Adrenal gland (tissue), 12 donors: Measurements from ENCODE around the gene GMIP. TPM values are rescaled to one million over a fixed set of nuclear protein-coding genes. Genes with fewer than 3 reads are reported as not detected.

Experiments used
- DNase-seq, 7 donors: peaks; one replicate each; pipeline ENCODE4 v3.0.0-alpha.2; 2019 to 2020
- H3K27ac ChIP-seq, 5 donors: fragments of 200-600 bp; sonication (generic) in 4 of 5; 1 replicate in 3 of 5; 2 replicates in 2 of 5; pipeline versions ENCODE4 v1.5.1 to v1.8.0; 2016 to 2020; ENCODE audit warnings: mild to moderate bottlenecking in 1 of 5
- H3K27me3 ChIP-seq: fragments of 200-600 bp; 2 replicates; pipeline ENCODE4 v1.8.0; 2021
- H3K36me3 ChIP-seq, 2 donors: fragments of 200-600 bp; replicated peaks in 1 of 2; 1 replicate in 1 of 2; 2 replicates in 1 of 2; pipeline versions ENCODE4 v1.5.1 to v1.8.0; 2018 to 2022
- H3K4me1 ChIP-seq, 2 donors: fragments of 200-600 bp; replicated peaks in 1 of 2; 1 replicate in 1 of 2; 2 replicates in 1 of 2; pipeline versions ENCODE4 v1.5.1 to v1.8.0; 2018 to 2021
- H3K4me3 ChIP-seq, 4 donors: fragments of 200-600 bp; sonication (generic) in 3 of 4; one replicate each; pipeline ENCODE4 v1.5.1; 2016 to 2018
- H3K9me3 ChIP-seq, 3 donors: fragments of 200-600 bp; sonication (generic) in 1 of 3; replicated peaks in 1 of 3; 1 replicate in 2 of 3; 2 replicates in 1 of 3; pipeline versions ENCODE4 v1.5.1 to v1.8.0; 2016 to 2021
- POLR2A ChIP-seq, 2 donors: fragments of 450-650 bp; IDR thresholded peaks; one replicate each; pipeline ENCODE4 v1.6.1; 2017; ENCODE audit warnings: antibody characterized with exemption in 2 of 2, mild to moderate bottlenecking in 2 of 2, moderate library complexity in 1 of 2
- WGBS, 4 donors: extraction: QIAGEN DNeasy Blood & Tissue Kit in 2 of 4; methylation state at CpG; one replicate each; pipeline versions ENCODE4 v1.1.5 to v1.1.7; 2013 to 2017; 5-methylcytosine and 5-hydroxymethylcytosine counted together
- intact Hi-C, 2 donors: fragments of 100-400 bp; cut with DNase I; formaldehyde crosslinking; loops; one replicate each; pipeline versions ENCODE4 v1.14.1 to v1.15.0; 2022 to 2023
- polyA plus RNA-seq, 3 donors: library from polyadenylated mRNA; stranded (reverse); fragments of 200-250 nt in 2 of 3; fragments of 350-450 nt in 1 of 3; fragmentation: Illumina TruSeq in 1 of 3; extraction: RNeasy Lipid Tissue Mini Kit (QIAGEN cat#74804) in 1 of 3; gene quantifications; one replicate each; pipeline ENCODE4 v1.2.3, GENCODE V29; 2013 to 2014
- total RNA-seq, 9 donors: library from RNA; depleted of rRNA in 4 of 9; stranded (reverse); fragments of >200 nt in 4 of 9; fragments of 120-200 nt in 1 of 9; fragmentation: NEBNext Ultra II Directional in 1 of 9; extraction: Animal tissue kit (Norgen Biotek cat#: 25700) in 1 of 9; gene quantifications; one replicate each; pipeline versions ENCODE4 v1.1.0 to v1.2.4, GENCODE V29; 2013 to 2023
- TF ChIP-seq, protein P1 (sequence below), 6 experiments: fragments of 450-650 bp in 4 of 6; fragments of 200-600 bp in 2 of 6; sonication (generic) in 1 of 6; IDR thresholded peaks; 1 replicate in 5 of 6; 2 replicates in 1 of 6; pipeline versions ENCODE4 v1.5.1 to v1.8.0; 2016 to 2021; ENCODE audit warnings: antibody characterized with exemption in 6 of 6, mild to moderate bottlenecking in 2 of 6, moderate library complexity in 1 of 6
- donor health status: healthy with polysubstance abuse.
- donor health status: Bipolar disorder and iron deficiency.
- donor health status: DM: yes; HTN: yes; CAD: no.
- donor health status: DM: no; HTN: no; CAD: no.
- donor health status: DM: no; HTN: no; CAD: no.
- donor health status: DM: yes; HTN: yes; CAD: no.

GMIP gene
- total and polyA plus RNA-seq, 12 donors, result 0.44 to 17.0 (median 9.6) TPM

DNA sequence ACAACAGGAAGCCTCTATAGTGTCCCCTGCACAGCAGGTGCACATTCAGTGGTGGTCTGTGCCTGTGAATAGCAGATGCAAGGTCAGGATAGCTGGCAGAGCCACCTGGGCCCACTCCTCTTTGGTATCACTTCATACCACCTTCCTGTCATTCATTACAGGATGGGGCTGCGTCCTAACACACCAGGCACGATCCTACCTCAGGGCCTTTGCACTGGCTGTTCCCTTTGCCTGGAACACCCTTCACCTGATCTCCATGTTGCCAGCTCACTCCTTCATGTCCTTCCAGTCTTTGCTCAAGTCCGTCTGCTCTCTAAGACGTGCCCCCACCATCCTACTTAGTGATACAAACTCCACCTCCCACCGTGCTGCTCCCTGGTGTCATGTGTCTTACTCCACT is 10.8 kb downstream of the GMIP start:
- H3K27me3 ChIP-seq, result no peaks in the 10 kb centered on the region
- no peaks in the 10 kb centered on the region for H3K9me3 ChIP-seq
- H3K4me3 ChIP-seq, result no peak overlapping the region
- H3K4me1 ChIP-seq, result peaks cover 0 to 11% of the 10 kb centered on the region in 2 donors
- WGBS, 4 donors, result 76 to 89% (median 83%) methylated on average over 5 of the region's 5 CpGs
- H3K36me3 ChIP-seq, result no peaks in the 10 kb centered on the region
- no peak for TF ChIP-seq POLR2A (IDR thresholded peaks at IDR 0.05)
- TF ChIP-seq, protein P1, sequence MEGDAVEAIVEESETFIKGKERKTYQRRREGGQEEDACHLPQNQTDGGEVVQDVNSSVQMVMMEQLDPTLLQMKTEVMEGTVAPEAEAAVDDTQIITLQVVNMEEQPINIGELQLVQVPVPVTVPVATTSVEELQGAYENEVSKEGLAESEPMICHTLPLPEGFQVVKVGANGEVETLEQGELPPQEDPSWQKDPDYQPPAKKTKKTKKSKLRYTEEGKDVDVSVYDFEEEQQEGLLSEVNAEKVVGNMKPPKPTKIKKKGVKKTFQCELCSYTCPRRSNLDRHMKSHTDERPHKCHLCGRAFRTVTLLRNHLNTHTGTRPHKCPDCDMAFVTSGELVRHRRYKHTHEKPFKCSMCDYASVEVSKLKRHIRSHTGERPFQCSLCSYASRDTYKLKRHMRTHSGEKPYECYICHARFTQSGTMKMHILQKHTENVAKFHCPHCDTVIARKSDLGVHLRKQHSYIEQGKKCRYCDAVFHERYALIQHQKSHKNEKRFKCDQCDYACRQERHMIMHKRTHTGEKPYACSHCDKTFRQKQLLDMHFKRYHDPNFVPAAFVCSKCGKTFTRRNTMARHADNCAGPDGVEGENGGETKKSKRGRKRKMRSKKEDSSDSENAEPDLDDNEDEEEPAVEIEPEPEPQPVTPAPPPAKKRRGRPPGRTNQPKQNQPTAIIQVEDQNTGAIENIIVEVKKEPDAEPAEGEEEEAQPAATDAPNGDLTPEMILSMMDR (IDR thresholded peaks at IDR 0.05), result no peak
- no peak overlapping the region for H3K27ac ChIP-seq
- DNase-seq, result no peak
- intact Hi-C loops, result no loop called here

DNA sequence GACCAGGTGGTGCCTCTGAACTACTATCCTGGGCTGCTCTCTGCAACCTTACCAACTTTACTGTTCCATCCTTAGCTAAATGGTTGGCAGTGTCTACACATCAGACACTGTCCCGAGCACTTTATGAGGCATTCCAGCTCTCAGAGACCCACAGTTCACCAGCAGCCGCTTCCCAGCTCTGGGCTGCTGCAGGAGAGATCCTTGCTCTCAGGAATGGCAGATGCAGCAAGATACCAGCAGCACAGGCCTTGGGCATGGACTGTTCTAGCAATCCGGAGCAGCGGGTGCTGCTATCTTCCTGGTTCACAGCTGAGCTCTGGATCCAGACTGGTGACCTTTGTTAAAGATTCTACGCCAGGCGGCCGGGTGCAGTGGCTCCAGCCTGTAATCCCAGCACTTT is 12.1 kb downstream of the GMIP start:
- H3K9me3 ChIP-seq, result no peaks in the 10 kb centered on the region
- no peak for DNase-seq
- TF ChIP-seq, protein P1 (IDR thresholded peaks at IDR 0.05), result no peak
- TF ChIP-seq POLR2A (IDR thresholded peaks at IDR 0.05), result no peak
- H3K27me3 ChIP-seq, result no peaks in the 10 kb centered on the region
- peaks cover 0 to 12% of the 10 kb centered on the region in 2 donors for H3K4me1 ChIP-seq
- no peaks in the 10 kb centered on the region for H3K36me3 ChIP-seq
- no peak overlapping the region for H3K27ac ChIP-seq
- no peak overlapping the region for H3K4me3 ChIP-seq
- intact Hi-C loops, result no loop called here
- WGBS, 4 donors, result 86 to 93% (median 92%) methylated on average over 6 to 7 of the region's 7 CpGs

DNA sequence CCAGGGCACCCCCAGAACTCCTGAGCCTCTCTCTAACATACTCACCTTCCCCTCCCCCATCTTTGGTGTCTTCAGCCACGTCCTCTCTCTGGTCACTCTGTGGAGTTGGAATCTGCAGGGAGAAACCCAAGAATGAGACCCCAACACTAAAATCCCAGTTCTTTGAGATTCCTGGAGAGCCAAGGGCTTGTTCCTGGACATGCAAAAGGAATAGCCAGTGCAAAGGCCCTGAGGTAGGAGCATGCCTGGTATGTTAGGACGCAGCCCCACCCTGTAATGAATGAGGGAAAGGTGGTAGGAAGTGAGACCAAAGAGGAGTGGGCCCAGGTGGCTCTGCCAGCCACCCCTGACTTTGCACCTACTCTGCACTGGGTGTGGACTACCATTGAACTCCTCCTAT is 13.0 kb downstream of the GMIP start:
- Histone ChIP-seq H3K36me3 (no peaks in the 10 kb centered on the region), H3K27me3 (no peaks in the 10 kb centered on the region), H3K4me1 (peaks cover 0 to 12% of the 10 kb centered on the region in 2 donors), H3K27ac (no peak overlapping the region), H3K9me3 (no peaks in the 10 kb centered on the region), H3K4me3 (no peak overlapping the region)
- no peak for DNase-seq
- intact Hi-C loops, result no loop called here
- 96 to 100% (median 100%) methylated on average over 2 of the region's 2 CpGs for WGBS, 4 donors
- TF ChIP-seq, protein P1 (IDR thresholded peaks at IDR 0.05), result no peak
- TF ChIP-seq POLR2A (IDR thresholded peaks at IDR 0.05), result no peak

DNA sequence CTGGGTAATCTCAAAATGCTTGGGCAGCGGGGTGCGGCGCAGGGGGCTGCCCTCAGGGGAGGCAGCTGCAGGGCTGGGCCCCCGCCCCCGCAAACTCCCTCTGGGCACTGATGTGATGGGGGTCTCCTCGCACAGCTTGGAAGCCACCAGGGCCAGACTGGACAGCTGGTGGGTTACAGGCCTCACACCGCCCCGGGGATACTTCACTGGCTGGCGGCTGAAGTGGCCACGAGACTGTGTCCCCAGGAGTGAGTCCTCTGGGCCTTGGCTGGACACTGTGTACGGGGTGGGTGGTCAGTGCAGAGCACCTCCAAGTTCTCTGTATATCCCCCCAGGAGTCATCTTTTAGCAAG is 13.4 kb downstream of the GMIP start:
- no peaks in the 10 kb centered on the region for H3K27me3 ChIP-seq
- H3K4me1 ChIP-seq, result peaks cover 0 to 12% of the 10 kb centered on the region in 2 donors
- intact Hi-C loops, result no loop called here
- no peak for DNase-seq
- no peaks in the 10 kb centered on the region for H3K9me3 ChIP-seq
- H3K27ac ChIP-seq, result no peak overlapping the region
- TF ChIP-seq POLR2A (IDR thresholded peaks at IDR 0.05), result no peak
- TF ChIP-seq, protein P1 (IDR thresholded peaks at IDR 0.05), result no peak
- WGBS, 4 donors, result 97 to 100% (median 99%) methylated on average over 5 to 11 of the region's 11 CpGs; no CpG with 5 or more reads in 1 of the 4 donors
- no peak overlapping the region for H3K4me3 ChIP-seq
- H3K36me3 ChIP-seq, result no peaks in the 10 kb centered on the region
